PC-3 (cell line): ENCODE data around the gene SLC26A1.

Source experiments
- EZH2phosphoT487 ChIP-seq: fragments of 300-600 bp; sonication (generic); IDR thresholded peaks from 2 replicates; pipeline ENCODE4 v1.6.1; 2018; ENCODE audit warnings: mild to moderate bottlenecking, antibody characterized with exemption, low read length, borderline replicate concordance
- TF ChIP-seq, protein P1 (sequence below): fragments of 300-600 bp; sonication (generic); conservative IDR thresholded peaks from 2 replicates; pipeline ENCODE4 v1.5.1; 2017; ENCODE audit warnings: antibody characterized with exemption, low read depth, mild to moderate bottlenecking, low read length

DNA sequence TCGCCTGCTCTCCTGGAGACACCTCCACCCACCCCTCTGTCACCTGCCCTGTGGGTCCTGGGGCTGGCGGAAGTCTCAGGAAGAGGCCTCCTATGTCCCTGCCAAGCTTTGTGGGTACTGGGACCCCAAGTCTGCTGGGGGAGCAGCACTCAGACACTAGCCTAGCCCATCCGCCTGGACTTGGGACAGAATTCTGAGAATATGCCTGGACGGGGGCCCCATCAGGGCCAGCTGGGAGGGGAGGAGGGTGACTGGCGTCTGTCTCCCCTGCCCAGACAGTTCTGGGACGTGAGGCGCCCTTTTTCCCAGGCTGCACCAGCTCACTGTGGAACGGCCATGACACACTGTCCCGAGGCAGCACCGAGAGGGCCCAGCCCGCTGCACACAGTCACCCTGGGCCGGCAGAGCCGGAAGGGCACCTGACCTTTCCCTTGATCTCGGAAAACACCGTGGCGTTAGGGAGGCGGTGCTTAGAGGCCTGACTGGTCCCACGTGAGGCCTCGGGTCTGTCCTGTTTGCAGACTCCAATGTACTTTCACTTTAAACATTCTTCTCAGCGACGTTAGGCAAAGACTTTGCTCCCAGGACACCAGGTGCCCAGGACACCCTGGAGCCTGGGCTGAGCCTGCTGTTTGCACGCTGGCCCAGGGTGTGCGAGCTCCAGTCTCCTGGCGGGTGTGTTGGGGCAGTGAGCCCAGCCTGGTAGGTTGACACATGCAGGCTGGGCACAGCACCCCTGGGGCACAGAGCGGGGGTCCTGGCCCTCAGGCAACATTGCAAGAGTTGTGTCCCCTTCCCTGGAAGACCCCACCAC is 700 bp downstream of the SLC26A1 start:
- TF ChIP-seq, protein P1, sequence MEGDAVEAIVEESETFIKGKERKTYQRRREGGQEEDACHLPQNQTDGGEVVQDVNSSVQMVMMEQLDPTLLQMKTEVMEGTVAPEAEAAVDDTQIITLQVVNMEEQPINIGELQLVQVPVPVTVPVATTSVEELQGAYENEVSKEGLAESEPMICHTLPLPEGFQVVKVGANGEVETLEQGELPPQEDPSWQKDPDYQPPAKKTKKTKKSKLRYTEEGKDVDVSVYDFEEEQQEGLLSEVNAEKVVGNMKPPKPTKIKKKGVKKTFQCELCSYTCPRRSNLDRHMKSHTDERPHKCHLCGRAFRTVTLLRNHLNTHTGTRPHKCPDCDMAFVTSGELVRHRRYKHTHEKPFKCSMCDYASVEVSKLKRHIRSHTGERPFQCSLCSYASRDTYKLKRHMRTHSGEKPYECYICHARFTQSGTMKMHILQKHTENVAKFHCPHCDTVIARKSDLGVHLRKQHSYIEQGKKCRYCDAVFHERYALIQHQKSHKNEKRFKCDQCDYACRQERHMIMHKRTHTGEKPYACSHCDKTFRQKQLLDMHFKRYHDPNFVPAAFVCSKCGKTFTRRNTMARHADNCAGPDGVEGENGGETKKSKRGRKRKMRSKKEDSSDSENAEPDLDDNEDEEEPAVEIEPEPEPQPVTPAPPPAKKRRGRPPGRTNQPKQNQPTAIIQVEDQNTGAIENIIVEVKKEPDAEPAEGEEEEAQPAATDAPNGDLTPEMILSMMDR = no peak
- TF ChIP-seq EZH2phosphoT487 = no peak
